Stimulated activated CD4-positive, alpha-beta T cell treated with anti-CD3 and anti-CD28 coated beads, Interleukin-1b, Interleukin-23, amount 100 ng/mL, for 1 hour (primary cell): ENCODE measurements around the gene CDC42BPB.

ENCODE experiments used
- DNase-seq, 2 donors: peaks; one replicate each; pipeline ENCODE4 v3.0.0-alpha.2; 2020; ENCODE audit warnings: low read depth in 2 of 2

Gene CDC42BPB

GRCh38 chr14:103057372-103058163 lies at the start of gene CDC42BPB:
Gene CDC42BPB, minus strand, starts transcription at chr14:103057549. Its CDS starts 376 bp downstream, at chr14:103057173.
- DNase-seq, result peak in 1 of 2 donors; percentile 17

GRCh38 chr14:103105580-103106150 lies 48.3 kb upstream of the CDC42BPB start:
- DNase-seq, result no peak

- DNase-seq, result peak; percentile 49 to 63
Observed at GRCh38 chr14:103104654-103105452, 47.5 kb upstream of the CDC42BPB start.

- no peak for DNase-seq
Observed at GRCh38 chr14:103104389-103104653, 47.0 kb upstream of the CDC42BPB start.

GRCh38 chr14:103103461-103104388 lies 46.4 kb upstream of the CDC42BPB start:
- DNase-seq, result no peak

- no peak for DNase-seq
Observed at GRCh38 chr14:103102689-103103260, 45.4 kb upstream of the CDC42BPB start.

GRCh38 chr14:103101963-103102688 lies 44.8 kb upstream of the CDC42BPB start:
- DNase-seq, result no peak

- DNase-seq, result no peak
Observed at GRCh38 chr14:103101257-103101962, 44.1 kb upstream of the CDC42BPB start.

GRCh38 chr14:103100281-103101121 lies 43.2 kb upstream of the CDC42BPB start:
- DNase-seq, result no peak

- no peak for DNase-seq
Observed at GRCh38 chr14:103099733-103100280, 42.5 kb upstream of the CDC42BPB start.

GRCh38 chr14:103099081-103099732 lies 41.9 kb upstream of the CDC42BPB start:
- no peak for DNase-seq

GRCh38 chr14:103097994-103098957 lies 40.9 kb upstream of the CDC42BPB start:
- DNase-seq, result no peak

GRCh38 chr14:103097244-103097993 lies 40.1 kb upstream of the CDC42BPB start:
- DNase-seq, result no peak

- DNase-seq, result no peak
Observed at GRCh38 chr14:103096387-103096786, 39.0 kb upstream of the CDC42BPB start.

- no peak for DNase-seq
Observed at GRCh38 chr14:103095210-103095778, 37.9 kb upstream of the CDC42BPB start.
